Measurements from ENCODE around the gene ATP2A1. TPM values are rescaled to one million over a fixed set of nuclear protein-coding genes. Genes with fewer than 3 reads are reported as not detected.
A peak's percentile ranks its signal among the peaks of the same experiment; 100 is the strongest.

Gene ATP2A1
- total and polyA plus RNA-seq, 2 of the 13 experiments (the other 11 are each of a cell fraction or from before 2014, with no cell fraction given) = 3.2 to 12.5 TPM

- TF ChIP-seq ARID5B (CRISPR knock-in tag; IDR thresholded peaks at IDR 0.05) (peak; percentile 36), ZFP90 (CRISPR knock-in tag; IDR thresholded peaks at IDR 0.05; ENCODE audit: borderline replicate concordance) (peak; percentile 89; the same call in 1 of the 2 replicates), ZNF280D (CRISPR knock-in tag; IDR thresholded peaks at IDR 0.05) (peak; percentile 92), ZNF446 (CRISPR knock-in tag; IDR thresholded peaks at IDR 0.05) (peak; percentile 2; the same call in 1 of the 2 replicates), MEF2D (CRISPR knock-in tag; IDR thresholded peaks at IDR 0.05) (peak; percentile 95), SRF (IDR thresholded peaks at IDR 0.05; ENCODE audit: low read depth, low read length) (peak; percentile 63; the same call in 1 of the 2 replicates), ZNF136 (CRISPR knock-in tag; IDR thresholded peaks at IDR 0.05; ENCODE audit: low read depth) (no peak; the same call in none of the 2 replicates), TFDP1 (CRISPR knock-in tag; IDR thresholded peaks at IDR 0.05; ENCODE audit: borderline replicate concordance) (peak; percentile 79; the same call in 1 of the 2 replicates), FOSL2 (CRISPR knock-in tag; IDR thresholded peaks at IDR 0.05) (peak; percentile 70; the same call in 1 of the 2 replicates), AKAP8 (CRISPR knock-in tag; IDR thresholded peaks at IDR 0.05) (peak; percentile 90; the same call in 1 of the 2 replicates), DNMT1 (CRISPR knock-in tag; IDR thresholded peaks at IDR 0.05) (no peak; the same call in none of the 2 replicates), PAF1 (CRISPR knock-in tag; IDR thresholded peaks at IDR 0.05) (no peak), MTA3 (CRISPR knock-in tag; IDR thresholded peaks at IDR 0.05) (no peak), ZNF879 (CRISPR knock-in tag; IDR thresholded peaks at IDR 0.05) (0 out of 2 replicates have a peak, but pooled peaks have one; percentile 57), ZNF317 (CRISPR knock-in tag; IDR thresholded peaks at IDR 0.05) (peak; percentile 83; the same call in 1 of the 2 replicates), SPEN (CRISPR knock-in tag; IDR thresholded peaks at IDR 0.05; ENCODE audit: low read depth) (peak; percentile 97), ZNF772 (CRISPR knock-in tag; IDR thresholded peaks at IDR 0.05) (peak; percentile 99), ZBTB7A (CRISPR knock-in tag; IDR thresholded peaks at IDR 0.05) (peak; percentile 81)
- TF ChIP-seq, protein P1, sequence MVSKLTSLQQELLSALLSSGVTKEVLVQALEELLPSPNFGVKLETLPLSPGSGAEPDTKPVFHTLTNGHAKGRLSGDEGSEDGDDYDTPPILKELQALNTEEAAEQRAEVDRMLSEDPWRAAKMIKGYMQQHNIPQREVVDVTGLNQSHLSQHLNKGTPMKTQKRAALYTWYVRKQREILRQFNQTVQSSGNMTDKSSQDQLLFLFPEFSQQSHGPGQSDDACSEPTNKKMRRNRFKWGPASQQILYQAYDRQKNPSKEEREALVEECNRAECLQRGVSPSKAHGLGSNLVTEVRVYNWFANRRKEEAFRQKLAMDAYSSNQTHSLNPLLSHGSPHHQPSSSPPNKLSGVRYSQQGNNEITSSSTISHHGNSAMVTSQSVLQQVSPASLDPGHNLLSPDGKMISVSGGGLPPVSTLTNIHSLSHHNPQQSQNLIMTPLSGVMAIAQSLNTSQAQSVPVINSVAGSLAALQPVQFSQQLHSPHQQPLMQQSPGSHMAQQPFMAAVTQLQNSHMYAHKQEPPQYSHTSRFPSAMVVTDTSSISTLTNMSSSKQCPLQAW (CRISPR knock-in tag; IDR thresholded peaks at IDR 0.05) = peak; percentile 96
These were observed 32.0 kb upstream of the ATP2A1 start, which contains the start of gene TUFM (continued) for GRCh38 chr16:28846080-28846932.

All from HepG2 (cell line).